ENCODE measurements around the gene POFUT2. TPM values are rescaled to one million over a fixed set of nuclear protein-coding genes. Genes with fewer than 3 reads are reported as not detected.

Gene POFUT2
- total RNA-seq, 1 donor, result 35.8 TPM

DNA sequence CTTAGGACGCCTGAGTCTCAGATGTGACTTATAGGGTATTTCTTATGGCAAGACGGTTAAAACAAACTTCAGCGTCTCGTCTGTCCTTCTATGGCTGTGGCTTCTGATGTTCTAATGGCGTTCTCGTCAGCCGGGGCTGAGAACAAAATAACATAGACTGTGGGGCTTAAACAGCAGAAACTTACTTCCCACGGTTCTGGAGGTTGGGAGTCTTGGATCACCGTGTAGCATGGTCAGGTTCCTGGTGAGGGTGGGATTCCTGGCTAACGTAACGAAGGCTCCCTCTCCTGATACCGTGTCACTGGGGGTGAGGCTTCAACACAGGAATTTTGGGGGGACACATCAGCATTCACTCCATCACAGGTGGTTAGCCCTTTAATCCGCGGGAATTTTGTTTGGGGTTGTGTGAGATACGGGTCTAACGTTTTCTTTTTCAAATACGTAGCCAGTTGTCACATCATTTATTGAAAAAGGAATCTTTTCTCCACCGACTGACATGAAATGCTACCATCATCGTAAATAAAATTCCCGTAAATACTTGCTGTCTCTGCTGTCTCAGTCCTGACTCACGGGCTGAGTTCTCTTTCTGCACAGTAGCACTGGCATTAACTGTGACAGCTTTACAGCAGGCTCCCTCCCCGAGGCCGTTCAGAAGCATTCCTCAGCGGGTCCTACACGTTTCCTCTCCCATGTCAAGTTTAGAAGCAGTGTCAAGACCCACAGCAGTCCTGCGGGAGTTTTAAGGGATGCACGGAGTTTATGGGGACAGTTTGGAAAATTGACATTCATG, 8.1 kb upstream of the POFUT2 start:
- TF ChIP-seq, protein P1, sequence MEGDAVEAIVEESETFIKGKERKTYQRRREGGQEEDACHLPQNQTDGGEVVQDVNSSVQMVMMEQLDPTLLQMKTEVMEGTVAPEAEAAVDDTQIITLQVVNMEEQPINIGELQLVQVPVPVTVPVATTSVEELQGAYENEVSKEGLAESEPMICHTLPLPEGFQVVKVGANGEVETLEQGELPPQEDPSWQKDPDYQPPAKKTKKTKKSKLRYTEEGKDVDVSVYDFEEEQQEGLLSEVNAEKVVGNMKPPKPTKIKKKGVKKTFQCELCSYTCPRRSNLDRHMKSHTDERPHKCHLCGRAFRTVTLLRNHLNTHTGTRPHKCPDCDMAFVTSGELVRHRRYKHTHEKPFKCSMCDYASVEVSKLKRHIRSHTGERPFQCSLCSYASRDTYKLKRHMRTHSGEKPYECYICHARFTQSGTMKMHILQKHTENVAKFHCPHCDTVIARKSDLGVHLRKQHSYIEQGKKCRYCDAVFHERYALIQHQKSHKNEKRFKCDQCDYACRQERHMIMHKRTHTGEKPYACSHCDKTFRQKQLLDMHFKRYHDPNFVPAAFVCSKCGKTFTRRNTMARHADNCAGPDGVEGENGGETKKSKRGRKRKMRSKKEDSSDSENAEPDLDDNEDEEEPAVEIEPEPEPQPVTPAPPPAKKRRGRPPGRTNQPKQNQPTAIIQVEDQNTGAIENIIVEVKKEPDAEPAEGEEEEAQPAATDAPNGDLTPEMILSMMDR (IDR thresholded peaks at IDR 0.05; ENCODE audit: extremely low read depth, low read depth, low read length), result no peak
- H3K4me3 ChIP-seq (ENCODE audit: insufficient read depth, low read length), result peak overlapping the region; percentile 25
- no peaks in the 10 kb centered on the region for H3K36me3 ChIP-seq (ENCODE audit: insufficient read depth, low read length)
- peak overlapping the region; percentile 68 for H3K4me2 ChIP-seq (ENCODE audit: insufficient read depth, low read length)
- DNase-seq (ENCODE audit: insufficient read length, low spot score, missing footprints), result peak; percentile 96
- H3K4me1 ChIP-seq (ENCODE audit: insufficient read depth, low read length), result peaks cover 39% of the 10 kb centered on the region
- H3K9me3 ChIP-seq (ENCODE audit: low read depth, low read length), result no peaks in the 10 kb centered on the region
- peaks cover 9% of the 10 kb centered on the region for H3K79me2 ChIP-seq (ENCODE audit: insufficient read depth, low read length)
- H2AFZ ChIP-seq (ENCODE audit: low read length), result peak overlapping the region; percentile 23
- H3K27me3 ChIP-seq (ENCODE audit: insufficient read depth, low read length), result no peaks in the 10 kb centered on the region
- H4K20me1 ChIP-seq (ENCODE audit: insufficient read depth, low read length), result no peaks in the 10 kb centered on the region
- peak overlapping the region; percentile 100 for H3K27ac ChIP-seq (ENCODE audit: low read depth, low read length)

DNA sequence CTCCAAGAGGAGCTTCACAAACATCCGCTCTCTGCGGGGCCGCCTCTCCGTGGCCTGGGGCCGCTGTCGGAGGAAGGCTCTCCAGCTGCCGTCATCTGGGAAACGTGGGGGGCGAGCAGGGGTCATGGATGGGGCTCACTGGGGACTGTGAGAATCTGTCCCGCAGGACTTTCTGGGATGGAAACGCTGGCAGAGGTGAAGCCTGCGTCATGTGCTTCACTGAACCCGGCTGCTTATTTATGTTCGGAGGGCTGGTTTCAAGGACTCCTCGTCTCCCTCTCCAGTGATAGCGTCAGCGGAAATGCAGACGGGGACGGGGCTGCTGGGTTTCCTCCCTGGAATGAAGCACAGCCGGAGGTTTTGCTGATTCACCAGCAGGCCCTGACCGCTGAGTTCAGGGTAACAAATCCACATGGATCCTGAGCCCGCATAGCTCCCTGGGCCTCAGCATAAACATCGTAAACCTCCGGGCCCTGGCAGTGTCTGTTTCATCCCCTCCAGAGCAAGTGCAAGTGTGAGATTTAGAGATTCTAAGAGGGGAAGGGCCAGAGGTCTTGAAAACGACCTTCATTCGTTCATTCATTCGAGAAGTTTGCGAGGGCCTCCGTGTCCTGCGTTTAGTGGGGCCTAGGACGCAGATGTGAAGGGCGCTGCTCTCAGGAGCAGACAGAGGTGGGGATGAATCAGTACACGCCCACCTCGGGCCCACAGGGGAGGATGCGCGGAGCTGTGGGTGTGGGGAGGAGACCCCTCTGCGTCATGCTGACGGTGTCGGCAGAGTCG, 7.0 kb upstream of the POFUT2 start:
- Histone ChIP-seq H3K4me2 (ENCODE audit: insufficient read depth, low read length) (peak overlapping the region; percentile 83), H3K9me3 (ENCODE audit: low read depth, low read length) (no peaks in the 10 kb centered on the region), H3K4me3 (ENCODE audit: insufficient read depth, low read length) (peak overlapping the region; percentile 60), H3K27me3 (ENCODE audit: insufficient read depth, low read length) (no peaks in the 10 kb centered on the region), H4K20me1 (ENCODE audit: insufficient read depth, low read length) (no peaks in the 10 kb centered on the region), H3K27ac (ENCODE audit: low read depth, low read length) (peak overlapping the region; percentile 100), H3K79me2 (ENCODE audit: insufficient read depth, low read length) (peaks cover 9% of the 10 kb centered on the region), H3K4me1 (ENCODE audit: insufficient read depth, low read length) (peaks cover 30% of the 10 kb centered on the region), H2AFZ (ENCODE audit: low read length) (peak overlapping the region; percentile 66), H3K36me3 (ENCODE audit: insufficient read depth, low read length) (peaks cover under 1% of the 10 kb centered on the region)
- TF ChIP-seq, protein P1 (IDR thresholded peaks at IDR 0.05; ENCODE audit: extremely low read depth, low read depth, low read length), result no peak
- DNase-seq (ENCODE audit: insufficient read length, low spot score, missing footprints), result peak; percentile 99

DNA sequence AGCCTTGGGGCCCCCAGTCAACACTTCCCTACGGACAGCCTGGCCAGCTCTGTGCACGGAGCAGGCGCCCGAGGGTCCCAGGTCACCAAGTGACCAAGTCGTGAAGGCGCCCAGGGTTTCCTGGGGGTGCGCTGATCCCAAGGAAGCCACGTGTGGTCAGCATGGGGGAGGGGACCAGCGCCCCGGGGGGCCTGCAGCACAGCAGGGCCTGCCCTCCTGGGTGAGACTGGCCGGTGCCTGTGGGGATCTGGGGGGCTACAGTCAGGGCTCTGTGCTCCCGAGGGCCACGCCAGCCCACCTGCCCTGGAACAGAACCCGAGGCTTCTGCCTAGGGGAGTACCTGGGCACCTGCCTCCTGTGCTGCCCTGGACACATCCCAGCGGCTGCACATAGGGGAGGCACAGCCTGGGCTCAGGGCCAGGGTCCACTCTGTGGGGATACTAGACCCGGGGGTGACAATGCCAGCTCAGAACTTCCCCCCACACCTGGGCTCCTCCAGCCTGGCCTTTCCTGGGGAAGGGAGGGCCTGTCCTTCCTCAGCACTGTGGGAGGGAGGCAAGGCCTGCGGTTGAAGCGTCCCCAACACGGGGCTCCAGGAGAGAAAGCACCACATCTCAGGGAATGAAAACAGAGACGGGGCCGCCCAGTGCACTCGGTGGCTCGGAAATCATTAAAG, 6.2 kb upstream of the POFUT2 start:
- Histone ChIP-seq H3K4me3 (ENCODE audit: insufficient read depth, low read length) (peak overlapping the region; percentile 60), H3K27ac (ENCODE audit: low read depth, low read length) (peak overlapping the region; percentile 100), H2AFZ (ENCODE audit: low read length) (peak overlapping the region; percentile 66), H3K27me3 (ENCODE audit: insufficient read depth, low read length) (no peaks in the 10 kb centered on the region), H4K20me1 (ENCODE audit: insufficient read depth, low read length) (no peaks in the 10 kb centered on the region), H3K9me3 (ENCODE audit: low read depth, low read length) (no peaks in the 10 kb centered on the region), H3K79me2 (ENCODE audit: insufficient read depth, low read length) (peaks cover 13% of the 10 kb centered on the region), H3K36me3 (ENCODE audit: insufficient read depth, low read length) (peaks cover 8% of the 10 kb centered on the region), H3K4me2 (ENCODE audit: insufficient read depth, low read length) (peak overlapping the region; percentile 83), H3K4me1 (ENCODE audit: insufficient read depth, low read length) (peaks cover 31% of the 10 kb centered on the region)
- TF ChIP-seq, protein P1 (IDR thresholded peaks at IDR 0.05; ENCODE audit: extremely low read depth, low read depth, low read length), result no peak
- peak; percentile 93 for DNase-seq (ENCODE audit: insufficient read length, low spot score, missing footprints)

All from osteoblast (primary cell).